ENCODE measurements around the gene S100A12. TPM values are rescaled to one million over a fixed set of nuclear protein-coding genes. Genes with fewer than 3 reads are reported as not detected.
"Not testable (repeated sequence)": the region's sequence is repeated elsewhere in the genome, so short reads cannot be mapped to it uniquely, and the experiment has no call there.

The S100A12 gene
- total and polyA plus RNA-seq, 2 donors (not counting 3 experiments of a cell fraction or from before 2014, with no cell fraction given) = not detected

- H3K27me3 ChIP-seq (ENCODE audit: control insufficient read depth in 2 of 2, insufficient read depth in 2 of 2, low read length in 2 of 2); H3K4me1 ChIP-seq (ENCODE audit: control insufficient read depth, extremely low read depth, insufficient read depth, low read length); dilution Hi-C loops (cut with MboI; ENCODE audit: extremely low pct_ligation_motif_present, low sequenced_read_pairs); H3K4me2 ChIP-seq (ENCODE audit: insufficient read depth, low read length); H2AFZ ChIP-seq (ENCODE audit: low read depth, low read length); CTCF ChIA-PET; H4K20me1 ChIP-seq (replicated peaks; ENCODE audit: control insufficient read depth, extremely low read depth, insufficient read depth, low read length); H3K4me3 ChIP-seq (replicated peaks in 1 of 3; ENCODE audit: insufficient read depth in 1 of 3, low read depth in 1 of 3, low read length in 3 of 3); H3K27ac ChIP-seq (ENCODE audit: insufficient read depth, low read depth, low read length); POLR2A ChIA-PET; H3K9ac ChIP-seq (replicated peaks; ENCODE audit: extremely low read depth, insufficient read depth, low read length); H3K79me2 ChIP-seq (ENCODE audit: control insufficient read depth, insufficient read depth, low read length); H3K36me3 ChIP-seq (ENCODE audit: control insufficient read depth in 2 of 2, extremely low read depth in 1 of 2, insufficient read depth in 2 of 2, low read length in 2 of 2); H3K9me3 ChIP-seq (replicated peaks; ENCODE audit: control insufficient read depth, insufficient read depth, low read length); BruUV-seq (replicated peaks); intact Hi-C loops (cut with micrococcal nuclease); DNase-seq (ENCODE audit: low read depth, low spot score); FAIRE-seq; H3K9me1 ChIP-seq (replicated peaks; ENCODE audit: control insufficient read depth, extremely low read depth, insufficient read depth, low read length): not testable (repeated sequence)
Observed at GRCh38 chr1:153407274-153407673, 31.9 kb upstream of the S100A12 start.

- FAIRE-seq; H3K27me3 ChIP-seq (ENCODE audit: control insufficient read depth in 2 of 2, insufficient read depth in 2 of 2, low read length in 2 of 2); H4K20me1 ChIP-seq (replicated peaks; ENCODE audit: control insufficient read depth, extremely low read depth, insufficient read depth, low read length); BruUV-seq (replicated peaks); H3K4me3 ChIP-seq (replicated peaks in 1 of 3; ENCODE audit: insufficient read depth in 1 of 3, low read depth in 1 of 3, low read length in 3 of 3); H3K9ac ChIP-seq (replicated peaks; ENCODE audit: extremely low read depth, insufficient read depth, low read length); H3K79me2 ChIP-seq (ENCODE audit: control insufficient read depth, insufficient read depth, low read length); H3K9me1 ChIP-seq (replicated peaks; ENCODE audit: control insufficient read depth, extremely low read depth, insufficient read depth, low read length); dilution Hi-C loops (cut with MboI; ENCODE audit: extremely low pct_ligation_motif_present, low sequenced_read_pairs); H3K4me1 ChIP-seq (ENCODE audit: control insufficient read depth, extremely low read depth, insufficient read depth, low read length); H3K9me3 ChIP-seq (replicated peaks; ENCODE audit: control insufficient read depth, insufficient read depth, low read length); H3K27ac ChIP-seq (ENCODE audit: insufficient read depth, low read depth, low read length); H2AFZ ChIP-seq (ENCODE audit: low read depth, low read length); POLR2A ChIA-PET; H3K36me3 ChIP-seq (ENCODE audit: control insufficient read depth in 2 of 2, extremely low read depth in 1 of 2, insufficient read depth in 2 of 2, low read length in 2 of 2); H3K4me2 ChIP-seq (ENCODE audit: insufficient read depth, low read length); DNase-seq (ENCODE audit: low read depth, low spot score): not testable (repeated sequence)
- intact Hi-C loops (cut with micrococcal nuclease) = loop anchor here (2.0 kb wide), 1 partner anchor 53 kb away; no protein-coding TSS in a partner anchor
- CTCF ChIA-PET = interaction anchor here (2.5 kb wide), 1 partner anchor 52 kb away, joined by 5 read pairs; no protein-coding TSS in a partner anchor
Observed at GRCh38 chr1:153405825-153406599, 30.6 kb upstream of the S100A12 start.
